Hematopoietic multipotent progenitor cell treated with erythropoietin and hydrocortisone succinate and interleukin-3 and kit ligand, for 6 days (in vitro differentiated cells): ENCODE measurements around the gene ALAS1.
"Not testable (repeated sequence)": the region's sequence is repeated elsewhere in the genome, so short reads cannot be mapped to it uniquely, and the experiment has no call there.

Experiments
- DNase-seq: peaks from one replicate; pipeline ENCODE4 v3.0.0-alpha.2; 2015

ALAS1 gene

DNA sequence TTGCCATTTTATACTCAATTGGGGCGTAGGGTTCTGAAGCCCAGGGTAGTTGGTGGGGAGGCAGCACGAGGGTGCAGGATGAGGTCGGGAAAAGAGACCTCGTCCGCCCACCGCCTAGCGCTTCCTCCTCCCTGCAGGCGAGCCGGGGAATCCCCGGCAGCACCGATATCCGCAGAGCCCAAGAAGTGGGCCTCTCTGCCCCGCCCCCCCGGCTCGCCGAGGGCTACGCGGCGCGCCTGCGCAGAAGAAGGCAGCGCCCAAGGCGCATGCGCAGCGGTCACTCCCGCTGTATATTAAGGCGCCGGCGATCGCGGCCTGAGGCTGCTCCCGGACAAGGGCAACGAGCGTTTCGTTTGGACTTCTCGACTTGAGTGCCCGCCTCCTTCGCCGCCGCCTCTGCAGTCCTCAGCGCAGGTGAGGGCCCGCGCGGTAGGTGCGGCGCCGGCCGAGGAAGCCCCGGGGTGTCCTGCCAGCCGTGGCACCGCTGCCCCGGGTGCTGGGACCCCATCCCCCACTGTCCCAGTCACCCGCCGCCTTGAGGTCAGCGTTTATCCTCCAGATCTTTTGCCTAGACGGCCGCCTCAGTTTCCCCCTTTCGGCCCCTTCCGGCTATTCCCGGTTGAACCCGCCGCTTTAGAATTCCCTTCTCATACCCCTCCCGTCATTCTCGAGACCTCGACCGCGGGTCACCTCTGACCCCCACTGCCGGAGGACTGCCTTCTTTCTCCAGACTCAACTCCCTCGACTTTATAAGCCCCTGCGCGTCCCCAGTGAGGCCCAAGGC lies at the start of gene ALAS1:
Gene ALAS1 (plus strand): TSS at position 319 of the 784 bp plus-strand sequence. CDS start 1,082 bp downstream, outside the sequence.
- peak; percentile 97 for DNase-seq

DNA sequence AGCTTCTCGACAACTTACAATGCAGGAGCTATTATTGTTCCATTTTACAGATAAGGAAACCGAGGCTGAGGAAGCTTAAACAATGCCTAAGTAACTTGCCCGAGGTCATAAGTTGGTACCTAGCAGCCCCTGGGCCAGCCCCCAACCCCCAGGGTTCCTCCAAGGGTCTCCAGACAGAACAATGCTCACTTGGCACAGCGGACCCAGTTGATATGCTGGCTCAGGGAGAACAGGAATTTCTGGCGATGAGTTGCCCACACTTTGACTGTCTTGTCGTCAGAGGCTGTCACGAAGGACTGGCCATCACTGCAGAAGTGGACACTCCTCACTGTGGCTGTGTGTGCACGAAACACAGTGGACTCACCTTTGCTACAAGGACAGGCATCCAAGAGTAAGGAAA lies 48.9 kb upstream of the ALAS1 start:
- DNase-seq = no peak

- no peak for DNase-seq
These were observed 48.2 kb upstream of the ALAS1 start for GRCh38 chr3:52149726-52150125.

GRCh38 chr3:52150357-52150756 lies 47.6 kb upstream of the ALAS1 start:
- DNase-seq = no peak

DNA sequence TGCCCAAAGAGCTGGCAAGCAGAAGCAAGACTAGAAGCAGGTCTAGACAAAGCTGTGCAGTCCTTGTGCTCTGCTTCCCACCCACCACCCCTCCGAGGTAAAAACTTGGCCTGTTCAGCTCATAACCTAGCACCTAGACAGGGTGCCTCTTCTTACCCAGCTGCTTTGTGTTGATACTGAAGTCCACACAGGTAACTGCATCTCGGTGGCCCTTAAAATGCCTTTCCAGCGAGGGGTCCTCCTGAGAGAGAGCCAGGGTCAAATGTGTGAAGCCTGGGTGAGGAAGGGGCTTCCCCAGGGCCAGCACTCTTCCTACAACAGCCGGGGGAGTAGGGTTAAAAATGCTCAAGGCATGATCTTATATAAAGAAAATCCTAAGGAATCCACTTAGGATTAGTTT lies 47.1 kb upstream of the ALAS1 start:
- DNase-seq = no peak

- not testable (repeated sequence) for DNase-seq
These were observed 46.0 kb upstream of the ALAS1 start for GRCh38 chr3:52151991-52152390.

GRCh38 chr3:52153389-52154096 lies 44.4 kb upstream of the ALAS1 start:
- DNase-seq = peak; percentile 47

DNA sequence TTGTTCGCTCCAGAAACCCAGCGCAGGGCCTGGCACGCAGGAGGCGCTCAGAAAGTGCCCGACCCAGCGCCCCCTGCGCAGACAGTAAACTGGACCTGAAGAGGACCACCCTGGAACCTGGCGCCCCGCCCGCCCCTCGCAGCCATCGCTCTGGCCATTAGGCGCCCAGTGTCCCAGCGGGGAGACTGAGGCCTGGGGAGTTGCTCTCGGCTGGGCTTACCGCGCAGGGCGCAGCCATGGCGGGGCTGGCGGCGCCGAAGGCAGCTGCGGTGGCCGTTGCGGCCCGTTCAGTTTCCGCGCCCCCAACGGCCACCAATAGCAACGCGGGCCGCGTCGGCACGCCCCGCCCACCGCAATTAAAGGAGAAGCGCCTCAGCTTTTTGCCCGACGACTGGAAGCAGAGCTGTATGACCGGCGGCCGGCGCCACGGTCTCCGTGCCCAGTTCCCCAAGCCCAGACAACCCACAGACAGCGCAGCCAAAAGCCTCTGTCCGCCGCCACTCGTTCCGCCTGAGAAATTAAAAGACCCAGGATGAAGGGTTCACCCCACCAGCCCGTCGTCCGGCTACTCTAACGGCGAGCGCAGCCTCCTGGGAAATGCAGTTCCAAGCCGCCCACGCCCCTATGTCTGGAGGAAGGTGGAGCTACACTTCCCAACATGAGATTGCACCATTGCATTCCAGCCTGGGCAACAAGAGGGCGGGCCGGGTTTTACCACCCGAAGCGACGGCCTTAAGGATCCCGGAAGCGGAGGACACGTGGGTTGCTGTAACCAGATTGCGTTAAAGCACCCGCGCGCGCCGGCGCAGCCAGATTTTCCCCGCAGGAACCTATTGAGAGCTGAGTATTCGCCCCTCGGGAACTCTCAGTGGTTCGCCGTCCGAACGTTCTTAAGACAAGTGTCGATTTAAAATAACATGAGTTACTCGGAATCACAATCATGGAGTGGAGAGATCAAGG lies 43.5 kb upstream of the ALAS1 start, which contains the start of gene POC1A:
Gene POC1A (minus strand): TSS at position 289 of the 960 bp plus-strand sequence. CDS start 51 bp downstream, at position 238.
- DNase-seq = peak; percentile 99

DNA sequence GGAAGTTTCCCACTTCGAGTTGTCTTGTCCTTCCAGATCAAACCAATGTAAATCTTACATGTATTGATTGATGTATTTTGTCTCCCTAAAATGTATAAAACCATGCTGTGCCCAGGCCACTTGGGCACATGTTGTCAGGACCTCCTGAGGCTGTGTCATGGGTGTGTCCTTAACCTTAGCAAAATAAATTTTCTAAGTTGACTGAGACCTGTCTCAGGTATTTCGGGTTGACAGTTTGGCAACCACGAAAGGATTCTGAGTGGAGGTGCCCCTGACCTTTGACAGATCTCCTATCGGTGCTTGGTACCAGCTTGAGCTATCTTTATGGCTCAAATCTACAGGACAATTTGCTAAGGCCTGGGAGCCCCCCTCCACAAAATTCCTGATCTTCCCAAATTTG lies 42.0 kb upstream of the ALAS1 start:
- no peak for DNase-seq

DNA sequence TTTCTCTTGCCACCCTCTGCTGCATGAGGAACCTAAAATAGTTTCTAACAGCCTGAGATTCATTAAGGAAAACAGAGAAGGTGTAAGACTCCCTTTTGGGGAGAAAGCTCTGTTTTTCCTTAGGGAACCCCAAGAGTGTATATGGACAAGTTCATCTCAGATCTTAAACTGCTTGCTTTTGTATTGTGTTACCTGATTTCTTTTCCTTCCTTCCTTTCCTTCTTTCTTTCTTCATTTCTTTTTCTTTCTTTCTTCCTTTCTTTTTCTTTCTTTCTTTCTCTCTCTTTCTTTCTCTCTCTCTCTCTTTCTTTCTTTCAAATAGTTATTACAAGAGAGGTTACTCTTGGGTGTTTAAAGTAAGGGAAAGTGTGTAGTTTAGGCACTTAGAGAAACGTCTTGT lies 38.5 kb upstream of the ALAS1 start:
- DNase-seq = no peak

GRCh38 chr3:52162250-52162872 lies 35.6 kb upstream of the ALAS1 start:
- no peak for DNase-seq

DNA sequence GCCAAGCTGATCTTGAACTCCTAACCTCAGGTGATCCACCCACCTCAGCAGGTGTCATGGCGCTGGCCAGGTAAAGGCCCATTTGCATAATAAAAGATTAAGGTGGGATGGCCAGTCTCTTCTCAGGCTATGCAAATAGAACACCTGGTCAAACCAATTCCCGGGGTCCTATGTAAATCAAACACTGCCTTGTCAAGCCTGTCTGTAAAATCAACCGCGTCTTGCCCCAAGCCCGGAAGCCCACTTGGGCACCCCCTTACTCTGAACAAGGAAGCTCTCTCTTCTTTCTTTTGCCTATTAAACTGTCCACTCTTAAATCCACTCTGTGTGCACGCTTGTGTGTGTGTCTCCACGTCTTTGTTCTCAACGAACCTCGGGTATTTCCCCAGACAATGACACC lies 30.7 kb upstream of the ALAS1 start:
- no peak for DNase-seq

GRCh38 chr3:52170217-52170616 lies 27.7 kb upstream of the ALAS1 start:
- not testable (repeated sequence) for DNase-seq

GRCh38 chr3:52171514-52172261 lies 26.3 kb upstream of the ALAS1 start:
- DNase-seq = no peak

DNA sequence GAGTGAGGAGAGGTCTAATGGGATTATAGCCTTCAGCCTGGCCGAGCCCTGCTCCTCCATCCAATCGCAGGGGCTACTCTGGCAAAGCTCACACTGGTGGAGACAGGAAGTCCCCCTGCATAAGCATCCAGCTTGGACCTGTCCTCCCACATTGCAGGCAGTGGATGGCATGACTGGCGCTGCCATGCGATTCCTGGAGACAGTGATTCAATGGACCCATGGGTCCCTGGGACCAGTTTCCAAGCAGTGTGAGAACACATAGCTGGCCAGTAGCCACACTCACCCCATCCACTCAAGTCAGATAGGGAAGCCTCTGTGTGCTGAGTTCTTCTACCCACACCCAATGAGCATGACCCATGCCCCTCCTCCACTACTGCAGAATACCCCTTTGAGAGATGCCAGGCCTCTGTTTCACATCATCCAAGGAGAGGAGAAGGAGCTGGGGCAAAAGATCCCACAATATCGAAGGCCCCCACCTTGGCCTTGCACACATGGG lies 25.6 kb upstream of the ALAS1 start:
- DNase-seq = no peak

DNA sequence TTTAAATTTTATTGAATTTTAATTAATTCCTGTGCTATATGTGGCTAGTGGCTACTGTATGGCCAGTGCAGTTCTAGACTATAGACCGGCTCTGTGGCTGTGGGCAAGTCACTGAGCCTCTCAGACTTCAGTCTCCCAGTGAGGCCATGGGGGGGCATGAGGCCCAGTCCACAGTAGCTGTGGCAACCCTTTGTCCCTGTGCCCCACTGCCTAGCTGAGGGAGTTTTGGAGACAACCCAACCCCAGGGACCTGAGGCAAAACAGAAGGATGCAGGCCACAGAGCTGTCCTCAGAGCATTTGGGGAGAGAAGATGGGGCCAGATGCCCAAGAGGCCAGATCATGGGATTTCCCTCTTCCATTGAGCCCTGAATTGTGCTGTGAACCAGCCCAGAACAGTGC lies 24.9 kb upstream of the ALAS1 start:
- no peak for DNase-seq

GRCh38 chr3:52174896-52175295 lies 23.1 kb upstream of the ALAS1 start:
- peak; percentile 35 for DNase-seq

DNA sequence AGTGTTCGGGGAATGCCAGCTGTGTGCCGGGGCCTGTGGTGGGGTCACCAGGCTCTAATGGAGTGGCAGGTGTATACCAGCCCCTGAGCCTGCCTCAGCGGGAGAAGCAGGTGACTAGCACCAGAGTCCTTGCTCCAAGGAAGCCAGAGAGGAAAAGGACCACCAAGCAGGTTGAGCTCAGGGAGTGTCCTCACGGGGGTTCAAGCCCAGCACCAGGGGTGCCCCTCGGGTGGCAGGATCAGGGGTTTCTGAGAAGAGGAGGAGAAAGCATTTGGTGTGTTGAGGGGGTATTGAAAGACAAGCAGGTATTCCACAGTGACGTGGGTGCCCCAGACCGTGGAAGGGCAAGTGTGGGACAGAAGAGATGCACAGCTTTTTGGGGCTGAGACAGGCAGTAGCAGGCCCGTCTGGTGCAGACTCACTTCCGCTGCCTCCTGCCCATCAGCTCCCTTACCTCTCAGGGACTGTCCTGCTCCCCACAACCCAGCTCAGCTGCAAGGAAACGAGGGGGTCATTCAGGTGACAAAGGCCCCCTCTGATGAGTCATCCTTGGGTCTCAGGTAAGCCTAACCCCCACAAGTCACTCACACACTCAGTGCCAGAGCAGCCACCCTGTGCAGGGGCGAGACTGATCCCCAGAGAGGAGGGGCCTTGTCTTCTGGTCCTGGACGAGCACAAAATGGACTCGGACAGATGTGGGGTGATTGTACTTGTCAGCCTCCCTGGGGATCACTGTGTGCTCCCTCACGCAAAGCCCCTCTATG lies 22.4 kb upstream of the ALAS1 start:
- no peak for DNase-seq

- DNase-seq = no peak
These were observed 21.7 kb upstream of the ALAS1 start for GRCh38 chr3:52176180-52176752.

DNA sequence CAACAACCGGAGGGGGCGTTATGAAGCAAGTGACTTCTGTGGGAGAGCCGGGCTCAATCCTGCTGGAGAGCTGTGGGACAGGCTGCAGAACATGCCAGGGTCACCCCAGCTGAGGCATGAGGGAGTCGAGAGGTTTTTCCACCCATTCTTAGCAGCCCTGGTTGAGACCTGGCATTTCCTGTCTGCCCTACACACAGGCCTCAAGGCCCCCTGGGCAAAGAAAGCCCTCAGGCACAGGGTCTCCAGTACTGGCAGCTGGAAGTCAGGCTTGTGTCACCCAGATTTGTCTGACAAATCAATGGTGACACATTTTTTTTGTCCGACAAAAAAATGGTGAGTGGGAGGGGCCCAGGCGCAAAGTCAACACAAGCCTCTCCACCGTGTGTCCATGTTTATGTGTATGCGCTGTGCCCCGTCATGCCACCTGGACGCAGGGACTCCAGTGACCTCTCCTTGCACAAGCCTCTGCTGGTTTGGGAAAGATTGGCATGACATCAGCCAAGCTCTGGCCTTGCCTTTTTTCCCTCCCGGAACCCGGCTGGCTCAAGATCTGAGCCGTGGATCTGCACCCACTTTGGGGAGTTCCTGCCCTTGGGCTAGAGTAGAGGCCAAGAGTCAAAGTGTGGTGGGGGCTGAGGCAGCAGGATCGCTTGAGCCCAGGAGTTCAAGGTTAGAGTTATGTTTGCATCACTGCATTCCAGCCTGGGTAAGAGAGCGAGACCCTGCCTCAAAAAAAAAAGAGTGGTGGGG lies 20.8 kb upstream of the ALAS1 start:
- no peak for DNase-seq
